Stimulated activated naive CD8-positive, alpha-beta T cell treated with anti-CD3 and anti-CD28 coated beads, Interleukin-15, amount 100 ng/mL, for 72 hours (primary cell): ENCODE measurements around the gene SNX19.
A peak's percentile ranks its signal among the peaks of the same experiment; 100 is the strongest.

Source experiments
- ATAC-seq: fragments of 150-1000 bp; cut with Tn5 transposase; 2 replicates; pipeline ENCODE4 v1.10.0; 2021; ENCODE audit warnings: mild to moderate bottlenecking, moderate library complexity
- DNase-seq, 2 donors: peaks; one replicate each; pipeline ENCODE4 v3.0.0; 2021 to 2022
- H3K27ac Mint-ChIP-seq, 2 donors: one replicate each; pipeline ENCODE4 v1.8.0; 2022; ENCODE audit warnings: mild to moderate bottlenecking in 2 of 2, mixed read lengths in 2 of 2, moderate library complexity in 2 of 2
- H3K27me3 Mint-ChIP-seq: one replicate; pipeline ENCODE4 v1.8.0; 2022; ENCODE audit warnings: mixed read lengths
- H3K4me1 Mint-ChIP-seq: one replicate; pipeline ENCODE4 v1.8.0; 2022; ENCODE audit warnings: mild to moderate bottlenecking, mixed read lengths
- H3K4me3 Mint-ChIP-seq, 2 donors: one replicate each; pipeline ENCODE4 v1.8.0; 2022; ENCODE audit warnings: mild to moderate bottlenecking in 2 of 2, mixed read lengths in 2 of 2, moderate library complexity in 1 of 2
- H3K9me3 Mint-ChIP-seq, 2 donors: one replicate each; pipeline ENCODE4 v1.8.0; 2022; ENCODE audit warnings: mixed read lengths in 2 of 2

The SNX19 gene

DNA sequence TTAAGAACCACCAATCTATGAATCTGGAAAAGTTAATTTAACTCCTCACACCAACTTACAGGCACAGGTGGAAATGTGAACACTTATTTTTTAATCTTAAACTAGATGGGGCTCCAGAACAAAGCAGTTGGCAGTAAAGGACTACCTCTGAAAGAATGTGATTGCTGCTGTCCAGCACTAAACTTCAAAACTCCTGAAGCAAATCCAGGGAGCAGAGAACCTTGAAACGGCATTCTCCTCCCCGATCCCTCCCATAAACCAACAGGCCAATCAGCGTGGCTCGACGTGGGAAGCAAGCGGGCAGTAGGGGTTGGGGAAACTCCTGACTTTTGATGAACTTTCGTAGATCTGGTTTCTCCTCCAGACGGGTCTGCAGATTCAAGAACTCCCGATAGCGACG, 5.0 kb downstream of the SNX19 start:
- Mint-ChIP-seq H3K9me3 (peaks cover 5 to 25% of the 10 kb centered on the region in 2 donors), H3K4me1 (peaks cover 31% of the 10 kb centered on the region), H3K27ac (no peak overlapping the region), H3K27me3 (no peaks in the 10 kb centered on the region), H3K4me3 (no peak overlapping the region)
- ATAC-seq (no peak), DNase-seq (no peak)

DNA sequence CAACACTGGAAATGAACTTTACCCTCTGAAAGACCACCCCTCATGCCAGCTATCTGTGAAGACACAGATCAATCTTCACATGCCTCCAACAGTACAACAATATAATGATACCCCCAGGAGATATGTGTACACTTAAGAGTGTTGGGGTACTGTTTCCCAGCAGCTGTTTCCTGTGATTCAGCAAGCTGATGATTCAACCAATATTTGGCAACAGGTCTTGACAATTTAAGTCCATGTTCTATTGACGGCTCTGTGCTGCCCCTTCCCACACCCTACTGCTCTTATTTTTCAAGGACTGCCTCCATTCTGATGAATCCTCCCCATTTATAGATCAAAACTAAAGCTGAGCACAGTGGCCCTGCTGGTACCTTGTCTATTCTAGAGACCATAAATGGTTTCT, 6.6 kb downstream of the SNX19 start:
- ATAC-seq (no peak), DNase-seq (no peak)
- H3K9me3 Mint-ChIP-seq = peaks cover 5 to 24% of the 10 kb centered on the region in 2 donors
- H3K27ac Mint-ChIP-seq = no peak overlapping the region
- H3K4me1 Mint-ChIP-seq = peaks cover 24% of the 10 kb centered on the region
- no peaks in the 10 kb centered on the region for H3K27me3 Mint-ChIP-seq
- H3K4me3 Mint-ChIP-seq = no peak overlapping the region

DNA sequence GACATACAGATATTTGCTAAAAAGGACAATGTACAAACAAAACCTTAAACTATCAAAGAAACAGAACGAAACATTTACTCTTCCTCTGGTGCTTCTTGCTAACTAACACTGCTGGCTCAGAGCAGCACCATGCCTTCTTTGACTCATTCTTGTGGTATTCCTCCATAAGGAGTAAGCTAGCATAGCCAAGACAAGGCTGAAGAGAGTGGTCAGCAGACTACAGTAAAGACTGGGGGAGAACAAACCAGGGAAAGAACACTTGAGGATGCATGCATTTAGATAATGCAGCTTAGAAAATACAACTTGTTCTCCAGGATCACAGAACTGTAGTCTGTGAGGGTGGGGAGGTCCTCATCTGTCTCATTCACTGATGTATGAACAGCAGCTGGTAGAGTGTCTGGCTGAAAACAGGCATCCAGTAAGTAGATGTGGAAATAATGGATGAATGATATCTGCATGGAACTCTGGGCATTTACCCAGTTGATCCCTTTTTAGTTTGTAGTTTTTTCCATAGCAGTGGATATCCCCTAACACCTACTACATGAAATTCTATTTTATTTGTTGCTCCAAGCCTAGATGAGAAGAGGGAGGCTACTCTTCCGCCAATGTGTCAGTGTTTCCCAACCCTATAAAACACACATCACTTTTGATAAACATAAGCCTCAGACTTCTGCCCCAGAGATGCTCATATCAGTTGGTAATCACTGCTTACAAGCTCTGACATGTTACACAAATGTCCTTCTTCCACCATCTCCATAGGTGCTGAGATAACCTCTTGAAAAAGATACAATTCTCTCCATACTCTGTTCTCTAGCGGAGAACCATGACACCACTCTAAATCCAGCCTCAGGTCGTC, 7.3 kb downstream of the SNX19 start:
- Mint-ChIP-seq H3K27ac (peak overlapping the region in 1 of 2 donors; percentile 44), H3K27me3 (no peaks in the 10 kb centered on the region), H3K9me3 (peaks cover 5 to 17% of the 10 kb centered on the region in 2 donors), H3K4me1 (peaks cover 24% of the 10 kb centered on the region), H3K4me3 (no peak overlapping the region)
- ATAC-seq = no peak
- no peak for DNase-seq

DNA sequence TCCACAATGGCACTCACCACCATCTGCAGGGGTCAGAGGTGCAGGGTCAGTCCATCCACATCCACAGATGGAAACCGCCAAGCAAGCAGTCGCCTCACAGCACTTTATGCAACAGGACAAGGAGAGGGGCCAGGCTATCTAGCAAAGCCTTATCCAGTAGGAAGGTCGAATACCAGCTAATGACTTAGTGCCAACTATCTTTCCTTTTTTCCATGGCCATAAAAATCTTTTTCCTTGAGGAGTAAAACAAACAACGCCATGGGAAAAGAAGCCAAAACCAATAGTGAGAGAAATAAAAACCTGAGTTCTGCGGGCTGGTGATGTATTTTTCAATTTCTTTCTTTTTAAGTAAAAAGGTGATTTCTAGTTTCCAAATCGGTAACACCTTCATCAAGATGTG, 8.2 kb downstream of the SNX19 start:
- ATAC-seq (no peak), DNase-seq (no peak)
- H3K9me3 Mint-ChIP-seq = peaks cover under 1 to 10% of the 10 kb centered on the region in 2 donors
- H3K4me3 Mint-ChIP-seq = no peak overlapping the region
- H3K27me3 Mint-ChIP-seq = no peaks in the 10 kb centered on the region
- peaks cover 18% of the 10 kb centered on the region for H3K4me1 Mint-ChIP-seq
- peak overlapping the region in 1 of 2 donors; percentile 41 for H3K27ac Mint-ChIP-seq

DNA sequence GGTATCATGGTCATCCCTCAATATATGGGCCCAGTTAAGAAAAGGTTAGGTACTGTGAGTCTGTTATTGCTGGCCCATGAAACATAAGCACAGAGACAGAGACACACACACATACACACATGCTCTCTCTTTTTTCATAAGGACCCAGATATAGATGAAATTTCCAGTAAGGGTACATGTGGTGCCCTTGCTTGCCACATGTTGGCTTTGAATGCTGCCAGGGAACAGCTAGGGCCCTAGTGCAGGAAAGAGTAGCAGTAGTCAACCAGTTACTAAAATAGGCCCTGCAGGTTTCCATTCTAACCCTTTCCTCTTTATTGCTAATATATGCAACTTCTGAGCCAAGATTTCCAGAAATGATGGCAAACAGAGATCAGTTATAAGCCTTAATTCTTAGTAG, 9.1 kb downstream of the SNX19 start:
- DNase-seq (no peak), ATAC-seq (no peak)
- peaks cover 15% of the 10 kb centered on the region for H3K4me1 Mint-ChIP-seq
- no peak overlapping the region for H3K27ac Mint-ChIP-seq
- H3K9me3 Mint-ChIP-seq = peaks cover 0 to 4% of the 10 kb centered on the region in 2 donors
- H3K27me3 Mint-ChIP-seq = no peaks in the 10 kb centered on the region
- H3K4me3 Mint-ChIP-seq = no peak overlapping the region

GRCh38 chr11:130906616-130907015, 9.7 kb downstream of the SNX19 start:
- H3K9me3 Mint-ChIP-seq = no peaks in the 10 kb centered on the region
- H3K4me1 Mint-ChIP-seq = peaks cover 13% of the 10 kb centered on the region
- H3K27ac Mint-ChIP-seq = no peak overlapping the region
- ATAC-seq = no peak
- no peaks in the 10 kb centered on the region for H3K27me3 Mint-ChIP-seq
- no peak overlapping the region for H3K4me3 Mint-ChIP-seq
- no peak for DNase-seq

- H3K27me3 Mint-ChIP-seq = no peaks in the 10 kb centered on the region
- DNase-seq (no peak), ATAC-seq (no peak)
- no peaks in the 10 kb centered on the region for H3K9me3 Mint-ChIP-seq
- peak overlapping the region in 1 of 2 donors; percentile 87 for H3K27ac Mint-ChIP-seq
- H3K4me1 Mint-ChIP-seq = peaks cover 13% of the 10 kb centered on the region
- no peak overlapping the region for H3K4me3 Mint-ChIP-seq
Observed at GRCh38 chr11:130905512-130905911, 10.8 kb downstream of the SNX19 start.

DNA sequence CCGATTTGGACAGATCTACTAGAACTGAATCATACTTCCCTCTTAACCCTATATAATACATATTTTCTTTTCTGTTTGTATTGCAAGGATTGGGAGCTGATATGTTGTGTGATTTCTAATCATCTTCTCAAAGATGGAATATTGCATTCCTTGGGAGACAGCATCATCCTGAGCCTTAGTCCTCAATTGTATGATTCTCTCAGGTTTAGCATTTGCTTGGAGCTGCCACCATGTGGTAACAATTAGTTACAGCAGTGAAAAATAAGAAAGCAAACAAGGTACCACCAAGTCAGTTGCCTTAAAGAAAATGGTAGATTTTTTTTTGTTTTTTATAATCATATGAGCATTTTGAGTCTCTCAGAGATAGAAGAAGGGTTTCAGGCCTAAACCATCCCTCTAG, 11.9 kb downstream of the SNX19 start:
- ATAC-seq (no peak), DNase-seq (no peak)
- Mint-ChIP-seq H3K27ac (no peak overlapping the region), H3K9me3 (no peaks in the 10 kb centered on the region), H3K27me3 (no peaks in the 10 kb centered on the region), H3K4me1 (peaks cover 4% of the 10 kb centered on the region), H3K4me3 (no peak overlapping the region)

DNA sequence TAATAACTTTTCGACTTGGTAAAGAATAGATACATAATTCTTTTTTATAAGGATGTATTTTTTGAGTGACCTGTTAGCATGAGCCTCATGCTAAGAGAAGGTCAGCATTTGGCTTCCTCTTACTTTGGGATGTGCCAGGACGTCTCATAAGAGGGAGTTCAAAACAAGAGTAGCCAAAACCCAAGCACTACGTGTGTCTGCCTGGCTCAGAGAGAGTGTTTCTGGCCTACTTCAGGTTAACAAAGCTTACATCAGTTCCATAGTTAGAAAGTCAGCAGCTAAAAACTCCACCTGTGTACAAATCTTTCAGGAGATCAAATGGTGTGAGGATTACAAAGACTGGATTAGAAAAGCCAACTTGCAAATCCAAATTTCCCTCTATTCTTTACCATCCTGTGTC, 13.9 kb downstream of the SNX19 start:
- ATAC-seq (no peak), DNase-seq (no peak)
- Mint-ChIP-seq H3K4me1 (no peaks in the 10 kb centered on the region), H3K27me3 (no peaks in the 10 kb centered on the region), H3K4me3 (no peak overlapping the region), H3K27ac (no peak overlapping the region), H3K9me3 (no peaks in the 10 kb centered on the region)

- Mint-ChIP-seq H3K4me1 (no peaks in the 10 kb centered on the region), H3K27me3 (no peaks in the 10 kb centered on the region), H3K9me3 (no peaks in the 10 kb centered on the region), H3K4me3 (no peak overlapping the region), H3K27ac (no peak overlapping the region)
- ATAC-seq = no peak
- no peak for DNase-seq
Observed at GRCh38 chr11:130899106-130899505, 17.2 kb downstream of the SNX19 start.

GRCh38 chr11:130897262-130898182, 18.8 kb downstream of the SNX19 start:
- no peaks in the 10 kb centered on the region for H3K27me3 Mint-ChIP-seq
- H3K4me3 Mint-ChIP-seq = no peak overlapping the region
- ATAC-seq (no peak), DNase-seq (no peak)
- H3K4me1 Mint-ChIP-seq = no peaks in the 10 kb centered on the region
- no peaks in the 10 kb centered on the region for H3K9me3 Mint-ChIP-seq
- no peak overlapping the region for H3K27ac Mint-ChIP-seq

- ATAC-seq (peak; percentile 81), DNase-seq (peak; percentile 50 to 55)
- Mint-ChIP-seq H3K27ac (no peak overlapping the region), H3K9me3 (no peaks in the 10 kb centered on the region), H3K27me3 (no peaks in the 10 kb centered on the region), H3K4me1 (no peaks in the 10 kb centered on the region), H3K4me3 (no peak overlapping the region)
Observed at GRCh38 chr11:130894322-130895025, 21.8 kb downstream of the SNX19 start.

GRCh38 chr11:130892861-130893260, 23.4 kb downstream of the SNX19 start:
- no peak for ATAC-seq
- Mint-ChIP-seq H3K9me3 (no peaks in the 10 kb centered on the region), H3K4me3 (no peak overlapping the region), H3K4me1 (no peaks in the 10 kb centered on the region), H3K27ac (no peak overlapping the region), H3K27me3 (no peaks in the 10 kb centered on the region)
- DNase-seq = no peak

DNA sequence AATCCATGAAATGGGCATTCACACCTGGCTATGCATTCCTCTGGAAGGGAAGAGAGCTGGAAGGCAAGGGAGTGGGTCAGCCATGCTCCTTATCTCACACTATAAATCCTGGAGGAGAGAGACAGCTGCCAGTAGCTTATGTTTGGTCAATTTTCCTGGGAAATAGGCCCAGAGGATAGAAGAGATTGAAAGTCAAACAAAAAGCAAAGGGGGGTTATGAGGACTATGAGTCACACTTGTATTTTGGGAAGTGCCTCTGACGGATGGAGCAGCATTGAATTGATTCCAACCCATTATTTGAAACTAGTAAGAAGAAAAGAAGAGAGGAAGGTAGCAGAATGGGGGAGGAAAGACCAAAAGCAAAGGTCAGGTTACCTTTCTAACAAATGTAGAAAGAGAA, 25.0 kb downstream of the SNX19 start:
- ATAC-seq = no peak
- no peak for DNase-seq
- Mint-ChIP-seq H3K27me3 (no peaks in the 10 kb centered on the region), H3K4me3 (no peak overlapping the region), H3K9me3 (no peaks in the 10 kb centered on the region), H3K4me1 (no peaks in the 10 kb centered on the region), H3K27ac (no peak overlapping the region)

DNA sequence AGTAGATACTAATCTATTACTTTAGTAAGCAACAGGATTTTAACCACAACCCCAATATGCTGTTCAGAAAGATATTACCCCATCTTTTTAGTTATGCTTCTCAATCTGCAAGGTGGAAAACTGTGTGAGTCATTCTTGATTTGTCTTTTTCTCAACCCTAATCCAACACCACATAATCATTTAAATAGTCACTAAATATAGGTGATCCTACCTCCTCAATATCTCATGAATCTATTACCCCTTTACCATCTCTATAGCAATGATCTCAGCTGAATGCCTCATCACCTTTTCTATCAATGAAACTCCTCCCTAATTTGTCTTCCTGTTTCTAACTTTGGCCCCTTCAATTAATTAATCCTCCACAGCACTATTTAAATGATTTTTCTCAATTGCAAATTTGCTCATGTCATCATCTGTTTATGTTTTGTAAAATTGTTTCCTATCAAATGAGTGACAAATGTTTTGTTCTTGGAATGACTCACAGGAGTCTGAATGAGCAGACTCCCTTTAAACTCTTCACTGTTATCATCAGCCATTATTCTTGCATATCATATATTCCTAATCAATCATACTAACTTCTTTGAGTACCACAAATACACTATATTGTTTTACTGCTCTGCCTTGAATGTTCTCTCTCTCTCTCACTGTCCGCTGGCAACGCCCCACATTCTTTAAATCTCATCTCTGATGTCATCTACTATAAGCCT, 26.1 kb downstream of the SNX19 start:
- Mint-ChIP-seq H3K9me3 (no peaks in the 10 kb centered on the region), H3K4me3 (no peak overlapping the region), H3K4me1 (no peaks in the 10 kb centered on the region), H3K27ac (no peak overlapping the region), H3K27me3 (no peaks in the 10 kb centered on the region)
- no peak for DNase-seq
- ATAC-seq = no peak
